Stimulated activated CD8-positive, alpha-beta memory T cell treated with anti-CD3 and anti-CD28 coated beads, Interleukin-4, amount 100 ng/mL, for 24 hours (primary cell): ENCODE data around the gene LINC00237.

ENCODE experiments used
- DNase-seq: peaks from one replicate; pipeline ENCODE4 v3.0.0-alpha.2; 2020; ENCODE audit warnings: low read depth

The LINC00237 gene

DNA sequence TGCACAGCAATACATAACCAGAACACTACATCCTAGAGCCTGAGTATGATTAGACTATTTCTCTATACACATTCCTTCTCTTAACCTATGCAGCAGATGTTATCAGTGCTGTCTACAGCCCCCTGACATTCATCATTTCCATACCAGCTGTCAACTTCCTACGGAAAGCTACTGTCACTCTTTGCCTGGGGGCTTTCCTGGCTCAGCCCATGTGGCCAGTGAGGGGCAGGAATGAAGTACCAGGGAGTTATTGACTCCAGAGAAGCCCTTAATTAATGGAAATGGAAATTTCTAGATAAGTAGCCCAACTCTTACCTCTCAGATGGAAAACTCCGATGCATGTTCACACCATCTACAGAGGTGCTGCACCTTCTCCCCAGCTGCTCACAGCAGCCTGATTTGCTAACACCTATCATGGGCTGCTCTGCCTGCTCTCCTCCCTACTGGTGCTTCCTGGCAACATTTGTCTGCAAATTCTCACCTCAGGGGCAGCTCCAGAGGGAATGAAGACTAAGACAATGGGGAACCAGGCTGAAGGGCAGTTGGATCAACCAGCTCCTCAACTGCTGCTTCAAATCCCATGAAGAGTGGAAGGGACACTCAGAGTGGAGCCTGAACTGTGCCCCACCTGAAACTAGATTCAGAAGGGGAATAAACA is 59.6 kb downstream of the LINC00237 start:
- no peak for DNase-seq
